ENCODE data around the gene MOB4. TPM values are rescaled to one million over a fixed set of nuclear protein-coding genes. Genes with fewer than 3 reads are reported as not detected.

MOB4 gene
- total and polyA plus RNA-seq, 2 donors (not counting 1 experiment from before 2014, with no cell fraction given) = 12.6 to 20.8 TPM

- Histone ChIP-seq H3K27ac (ENCODE audit: low read length in 2 of 2) (no peak overlapping the region), H3K4me3 (ENCODE audit: control extremely low read depth in 1 of 5, extremely low read depth in 1 of 5, insufficient read depth in 1 of 5, low read depth in 2 of 5, low read length in 4 of 5) (no peak overlapping the region), H3K4me2 (replicated peaks; ENCODE audit: low read depth, low read length, poor library complexity, severe bottlenecking) (peak overlapping the region; percentile 93), H3K9ac (ENCODE audit: low read length) (no peak overlapping the region), H3K79me2 (ENCODE audit: control insufficient read depth, insufficient read depth, low read length) (peaks cover 59% of the 10 kb centered on the region), H4K20me1 (ENCODE audit: control insufficient read depth, insufficient read depth, low read length, poor library complexity, severe bottlenecking) (peaks cover 16% of the 10 kb centered on the region), H3K36me3 (replicated peaks in 1 of 2; ENCODE audit: control extremely low read depth in 1 of 2, control insufficient read depth in 1 of 2, extremely low read depth in 1 of 2, insufficient read depth in 2 of 2, low read length in 1 of 2) (peaks cover 4 to 54% of the 10 kb centered on the region in 2 experiments), H3K27me3 (replicated peaks in 1 of 4; ENCODE audit: control extremely low read depth in 1 of 4, control insufficient read depth in 3 of 4, insufficient read depth in 4 of 4, low read length in 3 of 4) (no peaks in the 10 kb centered on the region), H3K9me3 (ENCODE audit: control extremely low read depth in 1 of 3, control insufficient read depth in 2 of 3, insufficient read depth in 1 of 3, low read length in 2 of 3) (no peaks in the 10 kb centered on the region), H2AFZ (ENCODE audit: insufficient read depth, low read depth, low read length, poor library complexity, severe bottlenecking) (no peak overlapping the region), H3K4me1 (ENCODE audit: control insufficient read depth in 2 of 2, insufficient read depth in 2 of 2, low read length in 2 of 2) (peaks cover 36 to 37% of the 10 kb centered on the region in 2 donors)
- H3K4me1 Mint-ChIP-seq = peaks cover 46% of the 10 kb centered on the region
- no peaks in the 10 kb centered on the region for H3K9me3 Mint-ChIP-seq (ENCODE audit: insufficient read depth)
- ChIA-PET CTCF (no interaction called here), POLR2A (interaction anchor here (1.2 kb wide), 1 partner anchor 19 kb away, joined by 3 read pairs; the partner anchor contains the start of gene MOB4)
- peak overlapping the region; percentile 41 for H3K27ac Mint-ChIP-seq
- peak overlapping the region; percentile 98 for H3K4me3 Mint-ChIP-seq
- TF ChIP-seq EZH2 (IDR thresholded peaks at IDR 0.05; ENCODE audit: borderline replicate concordance, insufficient read depth, low read depth, low read length, poor library complexity, severe bottlenecking) (no peak), CTCF (IDR thresholded peaks at IDR 0.05) (no peak)
- no peak for ATAC-seq (ENCODE audit: low read depth)
- no peak for DNase-seq
- no peaks in the 10 kb centered on the region for H3K27me3 Mint-ChIP-seq
- intact Hi-C loops (cut with micrococcal nuclease) = loop anchor here (10.0 kb wide), 1 partner anchor 93 kb away; no protein-coding TSS in a partner anchor
- no CpG with 5 or more reads among the region's 2 CpGs for WGBS (ENCODE audit: insufficient coverage)
Observed at GRCh38 chr2:197497326-197497725, 18.5 kb upstream of the MOB4 start.

GRCh38 chr2:197498235-197498936, 17.5 kb upstream of the MOB4 start:
- Mint-ChIP-seq H3K27ac (peak overlapping the region; percentile 94), H3K4me1 (peaks cover 53% of the 10 kb centered on the region), H3K4me3 (peak overlapping the region; percentile 98), H3K27me3 (no peaks in the 10 kb centered on the region), H3K9me3 (ENCODE audit: insufficient read depth) (no peaks in the 10 kb centered on the region)
- TF ChIP-seq CTCF (IDR thresholded peaks at IDR 0.05) (no peak), EZH2 (IDR thresholded peaks at IDR 0.05; ENCODE audit: borderline replicate concordance, insufficient read depth, low read depth, low read length, poor library complexity, severe bottlenecking) (no peak)
- Histone ChIP-seq H3K27me3 (replicated peaks in 1 of 4; ENCODE audit: control extremely low read depth in 1 of 4, control insufficient read depth in 3 of 4, insufficient read depth in 4 of 4, low read length in 3 of 4) (no peaks in the 10 kb centered on the region), H3K27ac (ENCODE audit: low read length in 2 of 2) (peak overlapping the region; percentile 85 to 90), H2AFZ (ENCODE audit: insufficient read depth, low read depth, low read length, poor library complexity, severe bottlenecking) (peak overlapping the region; percentile 75), H3K4me2 (replicated peaks; ENCODE audit: low read depth, low read length, poor library complexity, severe bottlenecking) (peak overlapping the region; percentile 93), H3K9ac (ENCODE audit: low read length) (peak overlapping the region; percentile 79), H4K20me1 (ENCODE audit: control insufficient read depth, insufficient read depth, low read length, poor library complexity, severe bottlenecking) (peaks cover 16% of the 10 kb centered on the region), H3K9me3 (ENCODE audit: control extremely low read depth in 1 of 3, control insufficient read depth in 2 of 3, insufficient read depth in 1 of 3, low read length in 2 of 3) (no peaks in the 10 kb centered on the region), H3K36me3 (replicated peaks in 1 of 2; ENCODE audit: control extremely low read depth in 1 of 2, control insufficient read depth in 1 of 2, extremely low read depth in 1 of 2, insufficient read depth in 2 of 2, low read length in 1 of 2) (peaks cover 4 to 48% of the 10 kb centered on the region in 2 experiments), H3K4me1 (ENCODE audit: control insufficient read depth in 2 of 2, insufficient read depth in 2 of 2, low read length in 2 of 2) (peaks cover 37 to 38% of the 10 kb centered on the region in 2 donors), H3K79me2 (ENCODE audit: control insufficient read depth, insufficient read depth, low read length) (peaks cover 59% of the 10 kb centered on the region), H3K4me3 (ENCODE audit: control extremely low read depth in 1 of 5, extremely low read depth in 1 of 5, insufficient read depth in 1 of 5, low read depth in 2 of 5, low read length in 4 of 5) (peak overlapping the region; percentile 54 to 86 (median 76))
- DNase-seq = no peak
- no peak for ATAC-seq (ENCODE audit: low read depth)
- intact Hi-C loops (cut with micrococcal nuclease) = loop anchor here (10.0 kb wide), 1 partner anchor 94 kb away; no protein-coding TSS in a partner anchor
- ChIA-PET CTCF (interaction anchor here (1.6 kb wide), 1 partner anchor 45 kb away, joined by 5 read pairs; the partner anchor contains the start of gene COQ10B), POLR2A (interaction anchor here (0.6 to 4.5 kb wide), 4 partner anchors 18 to 85 kb away, joined by 3 to 62 read pairs (median 17); partner anchors contain the start of genes COQ10B, MOB4 and SF3B1)
- 2% methylated on average over 9 of the region's 14 CpGs for WGBS (ENCODE audit: insufficient coverage)
